Stomach (tissue), 9 donors: ENCODE results near the gene ZFYVE1. TPM values are rescaled to one million over a fixed set of nuclear protein-coding genes. Genes with fewer than 3 reads are reported as not detected.

ENCODE experiments used
- DNase-seq, 2 donors: peaks; one replicate each; pipeline versions ENCODE4 v3.0.0 to v3.0.0-alpha.2; 2013 to 2019
- H3K27ac ChIP-seq, 5 donors: fragments of 200-600 bp in 4 of 5; sonication (generic) in 4 of 5; one replicate each; pipeline ENCODE4 v1.5.1; 2013 to 2019; ENCODE audit warnings: mild to moderate bottlenecking in 1 of 5, moderate library complexity in 1 of 5
- H3K27me3 ChIP-seq, 3 donors: fragments of 200-600 bp; sonication (generic); one replicate each; pipeline ENCODE4 v1.5.1; 2017 to 2019; ENCODE audit warnings: mixed run types in 1 of 3
- H3K36me3 ChIP-seq, 4 donors: fragments of 200-600 bp; sonication (generic); 1 replicate in 3 of 4; 2 replicates in 1 of 4; pipeline ENCODE4 v1.5.1; 2016 to 2019
- H3K4me1 ChIP-seq, 4 donors: fragments of 200-600 bp; sonication (generic); one replicate each; pipeline ENCODE4 v1.5.1; 2016 to 2019
- H3K4me3 ChIP-seq, 4 donors: fragments of 200-600 bp; sonication (generic) in 3 of 4; one replicate each; pipeline ENCODE4 v1.5.1; 2016 to 2019; ENCODE audit warnings: mild to moderate bottlenecking in 1 of 4
- H3K9me3 ChIP-seq, 4 donors: fragments of 200-600 bp; sonication (generic); one replicate each; pipeline ENCODE4 v1.5.1; 2016 to 2019
- EP300 ChIP-seq: sonication (generic); formaldehyde crosslinking; IDR thresholded peaks from one replicate; pipeline ENCODE4 v1.6.1; 2017; ENCODE audit warnings: antibody characterized with exemption
- POLR2A ChIP-seq, 4 donors: fragments of 450-650 bp; IDR thresholded peaks; one replicate each; pipeline ENCODE4 v1.6.1; 2016; ENCODE audit warnings: antibody characterized with exemption in 4 of 4, control low read depth in 2 of 4, mild to moderate bottlenecking in 1 of 4, moderate library complexity in 1 of 4
- POLR2AphosphoS5 ChIP-seq, 3 donors: sonication (generic); formaldehyde crosslinking; IDR thresholded peaks; one replicate each; pipeline ENCODE4 v1.6.1; 2016; ENCODE audit warnings: antibody characterized with exemption in 3 of 3
- WGBS, 5 donors: extraction: QIAGEN DNeasy Blood & Tissue Kit in 3 of 5; methylation state at CpG; one replicate each; pipeline versions ENCODE4 v1.1.5 to v1.1.7; 2013 to 2018; 5-methylcytosine and 5-hydroxymethylcytosine counted together
- intact Hi-C: fragments of 100-400 bp; cut with DNase I; formaldehyde crosslinking; loops from one replicate; pipeline ENCODE4 v1.15.1; 2023; ENCODE audit warnings: low total_unique reads
- polyA plus RNA-seq, 3 donors: library from polyadenylated mRNA; stranded (reverse); fragments of 200-250 nt; gene quantifications; one replicate each; pipeline ENCODE4 v1.2.3, GENCODE V29; 2013
- total RNA-seq, 5 donors: library from RNA; depleted of rRNA; stranded (reverse); fragments of >200 nt; gene quantifications; one replicate each; pipeline versions ENCODE4 v1.1.0 to v1.2.3, GENCODE V29; 2014 to 2016
- TF ChIP-seq, protein P1 (sequence below), 7 experiments: fragments of 450-650 bp in 4 of 7; fragments of 200-600 bp in 3 of 7; sonication (generic) in 3 of 7; IDR thresholded peaks; one replicate each; pipeline ENCODE4 v1.5.1; 2016 to 2019; ENCODE audit warnings: antibody characterized with exemption in 7 of 7, control low read depth in 2 of 7, mild to moderate bottlenecking in 1 of 7
- donor health status: healthy with polysubstance abuse.
- donor health status: Bipolar disorder and iron deficiency.
- donor health status: healthy.

The ZFYVE1 gene
- total and polyA plus RNA-seq, 8 donors, result 2.7 to 50.8 (median 5.8) TPM

- H3K9me3 ChIP-seq, result no peaks in the 10 kb centered on the region
- H3K4me1 ChIP-seq, result no peaks in the 10 kb centered on the region
- H3K4me3 ChIP-seq, result no peak overlapping the region
- H3K27ac ChIP-seq, result no peak overlapping the region
- no peak for DNase-seq
- intact Hi-C loops, result no loop called here
- H3K27me3 ChIP-seq, result no peaks in the 10 kb centered on the region
- H3K36me3 ChIP-seq, result peaks cover 34 to 72% (median 70%) of the 10 kb centered on the region in 4 donors
- no peak for TF ChIP-seq EP300
- no peak for TF ChIP-seq POLR2AphosphoS5 (IDR thresholded peaks at IDR 0.05)
- WGBS, 5 donors, result 75 to 86% (median 82%) methylated on average over 13 of the region's 13 CpGs
Observed at GRCh38 chr14:72939630-72940029, 87.3 kb downstream of the ZFYVE1 start.

GRCh38 chr14:72932893-72933292 lies 94.0 kb downstream of the ZFYVE1 start:
- intact Hi-C loops, result no loop called here
- Histone ChIP-seq H3K4me3 (no peak overlapping the region), H3K27me3 (no peaks in the 10 kb centered on the region), H3K4me1 (peaks cover 0 to 2% (median under 1%) of the 10 kb centered on the region in 4 donors), H3K27ac (no peak overlapping the region), H3K36me3 (peaks cover 2 to 13% (median 4%) of the 10 kb centered on the region in 4 donors), H3K9me3 (no peaks in the 10 kb centered on the region)
- TF ChIP-seq POLR2A (IDR thresholded peaks at IDR 0.05) (no peak), EP300 (no peak), POLR2AphosphoS5 (IDR thresholded peaks at IDR 0.05) (no peak)
- TF ChIP-seq, protein P1, sequence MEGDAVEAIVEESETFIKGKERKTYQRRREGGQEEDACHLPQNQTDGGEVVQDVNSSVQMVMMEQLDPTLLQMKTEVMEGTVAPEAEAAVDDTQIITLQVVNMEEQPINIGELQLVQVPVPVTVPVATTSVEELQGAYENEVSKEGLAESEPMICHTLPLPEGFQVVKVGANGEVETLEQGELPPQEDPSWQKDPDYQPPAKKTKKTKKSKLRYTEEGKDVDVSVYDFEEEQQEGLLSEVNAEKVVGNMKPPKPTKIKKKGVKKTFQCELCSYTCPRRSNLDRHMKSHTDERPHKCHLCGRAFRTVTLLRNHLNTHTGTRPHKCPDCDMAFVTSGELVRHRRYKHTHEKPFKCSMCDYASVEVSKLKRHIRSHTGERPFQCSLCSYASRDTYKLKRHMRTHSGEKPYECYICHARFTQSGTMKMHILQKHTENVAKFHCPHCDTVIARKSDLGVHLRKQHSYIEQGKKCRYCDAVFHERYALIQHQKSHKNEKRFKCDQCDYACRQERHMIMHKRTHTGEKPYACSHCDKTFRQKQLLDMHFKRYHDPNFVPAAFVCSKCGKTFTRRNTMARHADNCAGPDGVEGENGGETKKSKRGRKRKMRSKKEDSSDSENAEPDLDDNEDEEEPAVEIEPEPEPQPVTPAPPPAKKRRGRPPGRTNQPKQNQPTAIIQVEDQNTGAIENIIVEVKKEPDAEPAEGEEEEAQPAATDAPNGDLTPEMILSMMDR (IDR thresholded peaks at IDR 0.05), result no peak
- no peak for DNase-seq
- 86 to 94% (median 89%) methylated on average over 7 of the region's 7 CpGs for WGBS, 5 donors

- TF ChIP-seq, protein P1 (IDR thresholded peaks at IDR 0.05), result no peak
- no peak for TF ChIP-seq EP300
- no peak for TF ChIP-seq POLR2AphosphoS5 (IDR thresholded peaks at IDR 0.05)
- TF ChIP-seq POLR2A (IDR thresholded peaks at IDR 0.05), result no peak
- H3K27me3 ChIP-seq, result no peaks in the 10 kb centered on the region
- no peak for DNase-seq
- no peak overlapping the region for H3K4me3 ChIP-seq
- H3K27ac ChIP-seq, result no peak overlapping the region
- H3K9me3 ChIP-seq, result no peaks in the 10 kb centered on the region
- 91 to 95% (median 93%) methylated on average over 43 of the region's 43 CpGs for whole genome bisulfite sequencing, 5 donors
- H3K4me1 ChIP-seq, result peaks cover 4 to 25% (median 10%) of the 10 kb centered on the region in 4 donors
- H3K36me3 ChIP-seq, result peaks cover 0 to 10% (median 0%) of the 10 kb centered on the region in 4 donors
- intact Hi-C loops, result no loop called here
Observed at GRCh38 chr14:72929316-72930080, 97.4 kb downstream of the ZFYVE1 start.

DNA sequence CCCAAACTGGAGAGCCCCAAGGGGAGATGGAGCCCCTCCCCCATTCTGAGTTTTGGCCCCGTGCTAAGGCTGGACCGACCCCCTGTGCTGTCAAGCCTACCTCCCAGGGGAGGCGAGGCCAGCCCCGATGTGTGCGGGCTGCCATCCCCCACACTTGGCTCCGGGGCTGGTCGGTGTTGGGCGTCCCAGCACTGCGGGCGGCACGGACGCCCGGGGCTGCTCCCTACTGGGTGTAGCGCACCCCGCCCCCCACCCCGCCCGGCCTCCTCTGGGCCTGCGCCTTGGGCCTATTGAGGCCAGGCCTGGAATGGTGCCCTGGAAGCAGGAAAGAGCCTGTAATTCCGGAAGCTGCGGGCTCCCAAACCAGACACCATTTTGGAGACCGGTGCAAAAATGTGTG lies 98.0 kb downstream of the ZFYVE1 start:
- Histone ChIP-seq H3K4me3 (no peak overlapping the region), H3K36me3 (peaks cover 0 to 10% (median 0%) of the 10 kb centered on the region in 4 donors), H3K27me3 (no peaks in the 10 kb centered on the region), H3K9me3 (no peaks in the 10 kb centered on the region), H3K4me1 (peaks cover 4 to 25% (median 10%) of the 10 kb centered on the region in 4 donors), H3K27ac (no peak overlapping the region)
- intact Hi-C loops, result no loop called here
- 82 to 94% (median 89%) methylated on average over 19 to 21 of the region's 21 CpGs; no CpG with 5 or more reads in 1 of the 5 donors for WGBS, 5 donors
- TF ChIP-seq EP300 (no peak), POLR2A (IDR thresholded peaks at IDR 0.05) (no peak), POLR2AphosphoS5 (IDR thresholded peaks at IDR 0.05) (no peak)
- TF ChIP-seq, protein P1 (IDR thresholded peaks at IDR 0.05), result no peak
- DNase-seq, result no peak
